HG03039 (cell line): ENCODE measurements around the gene SAMM50.
A peak's percentile ranks its signal among the peaks of the same experiment; 100 is the strongest.

ENCODE experiments used
- ATAC-seq: cut with Tn5 transposase; IDR thresholded peaks from one replicate; pipeline ENCODE4 v1.9.1; 2021; ENCODE audit warnings: mild to moderate bottlenecking, moderate library complexity; ENCODE audit not compliant: unreplicated experiment

SAMM50 gene

GRCh38 chr22:43955040-43955882 is at the start of gene SAMM50:
Gene SAMM50, plus strand, starts transcription at chr22:43955442. Its CDS starts 136 bp downstream, at chr22:43955578.
- peak; percentile 86 for ATAC-seq

- no peak for ATAC-seq
These were observed 49.6 kb upstream of the SAMM50 start for GRCh38 chr22:43905681-43906080.

DNA sequence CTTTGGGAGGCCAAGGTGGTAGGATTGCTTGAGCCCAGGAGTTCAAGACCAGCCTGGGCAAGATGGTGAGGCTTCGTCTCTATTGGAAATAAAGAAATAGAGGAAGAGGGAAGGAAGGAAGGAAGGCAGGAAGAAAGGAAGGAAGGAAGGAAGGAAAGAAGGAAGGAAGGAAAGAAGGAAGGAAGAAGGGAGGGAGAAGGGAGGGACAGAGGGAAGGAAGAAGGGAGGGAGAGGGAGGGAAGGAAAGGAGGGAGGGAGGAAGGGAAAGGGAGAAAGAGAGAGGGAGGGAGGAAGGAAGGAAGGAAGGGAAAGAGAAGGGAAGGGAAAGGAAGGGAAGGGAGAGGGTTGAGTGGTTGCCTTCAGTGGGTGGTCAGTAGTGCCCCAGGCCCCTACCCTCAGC is 45.5 kb upstream of the SAMM50 start:
- ATAC-seq = no peak

DNA sequence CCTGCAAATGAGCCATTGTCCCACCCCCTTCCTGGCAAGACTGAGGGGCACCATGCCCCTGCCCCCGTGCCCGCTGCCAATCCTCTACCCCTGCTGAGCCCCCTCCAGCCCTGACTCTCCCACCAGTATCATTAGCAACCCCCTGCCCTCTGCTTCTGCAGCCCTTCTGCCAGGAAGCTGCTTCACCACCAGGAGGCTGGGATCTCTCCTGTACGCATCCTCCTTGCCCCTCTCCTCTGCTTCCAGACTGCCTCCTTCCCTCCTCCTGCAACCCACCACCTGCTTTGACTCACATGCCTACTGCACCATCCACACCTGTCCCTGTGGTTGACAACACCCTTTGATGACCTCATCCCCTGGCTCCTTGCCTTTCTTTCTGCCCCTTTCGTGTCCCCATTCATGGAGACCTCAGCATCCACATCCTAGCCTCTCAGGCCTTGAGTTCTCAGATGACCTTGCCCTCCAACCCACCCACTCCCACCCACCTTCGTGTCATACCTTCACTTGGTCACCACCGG is 45.0 kb upstream of the SAMM50 start:
- ATAC-seq = no peak

DNA sequence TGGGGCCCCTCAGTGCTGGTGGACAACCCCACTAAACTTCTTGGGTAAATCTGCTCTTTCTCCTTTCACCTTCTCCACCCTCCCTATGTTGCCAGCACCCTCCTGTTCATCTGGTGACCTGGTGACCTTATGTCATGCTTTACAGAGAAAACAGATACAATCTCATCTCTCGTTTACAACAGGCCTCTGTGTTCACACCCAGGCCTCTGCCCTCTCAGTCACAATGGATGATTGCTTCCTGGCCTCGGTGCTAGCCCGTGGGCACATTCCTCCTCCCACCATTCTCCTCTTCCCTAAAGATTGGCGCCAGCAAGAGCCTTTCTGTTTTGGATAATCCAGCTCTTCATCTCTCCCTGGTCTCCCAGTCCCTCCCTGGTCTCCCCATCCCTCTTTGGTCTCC is 43.9 kb upstream of the SAMM50 start:
- no peak for ATAC-seq

GRCh38 chr22:43917521-43917920 is 37.7 kb upstream of the SAMM50 start:
- ATAC-seq = no peak

GRCh38 chr22:43919106-43919973 is 35.9 kb upstream of the SAMM50 start:
- no peak for ATAC-seq

DNA sequence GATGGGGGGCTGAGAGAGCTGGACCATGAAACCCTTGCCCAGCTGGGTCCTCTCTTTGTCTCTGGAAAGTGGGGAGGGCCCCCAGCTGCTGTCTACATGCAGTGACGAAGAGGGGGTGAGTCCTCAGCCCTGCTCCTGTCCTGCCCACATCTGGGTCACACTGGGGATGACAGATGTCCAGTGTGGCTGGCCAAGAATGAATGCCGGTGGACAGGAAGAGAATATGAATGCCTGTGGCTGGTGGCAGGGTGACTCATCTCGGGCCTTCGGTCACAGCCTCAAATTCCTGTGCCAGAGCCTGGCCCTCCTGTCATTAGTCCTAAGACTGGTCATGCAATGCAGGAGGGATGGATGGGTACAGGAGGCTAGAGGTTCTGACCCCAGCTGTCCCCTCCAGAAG is 33.9 kb upstream of the SAMM50 start:
- ATAC-seq = no peak

DNA sequence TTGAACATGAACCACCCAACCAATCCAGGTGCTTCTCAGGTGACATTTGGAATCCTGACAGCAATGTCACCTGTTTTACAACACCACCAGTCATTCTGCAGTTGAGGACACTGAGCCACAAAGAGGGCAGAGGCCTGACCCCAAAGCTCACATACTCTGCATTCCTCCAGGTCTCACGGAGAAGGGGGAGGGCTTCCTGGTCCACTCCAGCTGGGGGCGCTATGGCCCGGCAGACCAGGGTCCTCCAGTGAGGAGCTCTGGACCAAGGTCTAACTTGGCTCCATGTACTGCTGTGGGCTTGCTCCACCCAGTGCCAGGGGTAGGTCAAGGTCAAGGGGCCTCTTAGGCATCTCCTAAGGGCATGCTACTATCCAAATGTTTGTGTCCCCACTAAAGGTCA is 33.1 kb upstream of the SAMM50 start:
- no peak for ATAC-seq

DNA sequence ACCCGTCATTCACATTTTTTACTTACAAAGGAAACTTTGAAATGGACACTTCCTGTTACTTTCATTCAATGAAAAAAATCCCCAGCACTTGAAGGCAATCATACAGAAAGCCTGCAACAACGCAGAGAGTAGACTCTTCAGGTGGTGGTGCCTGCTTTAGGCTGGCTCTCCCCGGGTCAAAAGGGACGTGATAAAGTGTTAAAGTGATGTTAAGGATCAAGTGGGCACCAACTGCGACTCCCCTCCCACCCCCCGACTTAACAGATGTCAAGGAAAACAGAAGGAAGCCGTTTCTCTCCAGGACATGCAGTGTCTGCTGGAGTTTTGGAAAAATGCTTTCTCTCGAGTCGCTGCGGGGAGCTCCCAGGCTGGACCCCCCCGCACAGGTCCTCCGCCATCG is 32.1 kb upstream of the SAMM50 start:
- no peak for ATAC-seq

GRCh38 chr22:43923631-43924464 is 31.4 kb upstream of the SAMM50 start, which contains the start of gene PNPLA3:
Gene PNPLA3, plus strand, starts transcription at chr22:43923805. Its CDS starts 107 bp downstream, at chr22:43923912.
- ATAC-seq = no peak

DNA sequence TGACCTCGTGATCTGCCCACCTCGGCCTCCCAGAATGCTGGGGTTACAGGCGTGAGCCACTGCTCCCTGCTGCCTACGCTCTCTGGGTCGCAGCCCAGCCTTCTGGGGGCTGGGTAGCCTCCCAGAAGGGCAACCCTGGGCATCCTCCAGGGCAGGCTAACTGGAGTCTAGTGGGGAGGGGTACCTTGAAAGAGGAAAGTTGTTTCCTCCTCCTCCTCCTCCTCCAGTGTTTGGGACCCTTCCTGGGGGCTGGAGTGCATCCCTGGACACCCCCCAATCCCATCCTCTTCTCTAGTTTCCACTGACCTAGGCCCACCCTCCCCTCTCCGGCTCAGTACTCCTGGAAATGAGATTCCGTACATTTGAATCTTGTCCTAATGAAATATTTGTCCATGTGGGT is 30.4 kb upstream of the SAMM50 start:
- no peak for ATAC-seq

GRCh38 chr22:43925433-43926348 is 29.6 kb upstream of the SAMM50 start:
- ATAC-seq = no peak

DNA sequence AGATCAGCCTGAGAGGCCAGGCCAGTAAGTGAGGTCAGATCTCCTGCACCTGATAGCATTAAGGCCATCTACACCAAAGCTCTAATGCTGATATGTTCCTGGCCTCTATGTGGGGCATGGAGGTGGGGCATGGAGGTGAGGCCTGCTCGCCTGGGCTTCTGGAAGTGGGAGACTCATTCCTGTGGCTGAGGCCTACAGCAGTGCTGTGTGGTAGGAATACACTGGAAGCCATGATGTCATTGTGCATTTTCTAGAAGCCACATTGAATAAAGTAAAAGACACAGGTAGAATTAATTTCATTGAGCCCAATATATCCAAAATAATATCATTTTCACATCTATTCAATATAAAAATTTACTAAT is 28.9 kb upstream of the SAMM50 start:
- ATAC-seq = no peak

DNA sequence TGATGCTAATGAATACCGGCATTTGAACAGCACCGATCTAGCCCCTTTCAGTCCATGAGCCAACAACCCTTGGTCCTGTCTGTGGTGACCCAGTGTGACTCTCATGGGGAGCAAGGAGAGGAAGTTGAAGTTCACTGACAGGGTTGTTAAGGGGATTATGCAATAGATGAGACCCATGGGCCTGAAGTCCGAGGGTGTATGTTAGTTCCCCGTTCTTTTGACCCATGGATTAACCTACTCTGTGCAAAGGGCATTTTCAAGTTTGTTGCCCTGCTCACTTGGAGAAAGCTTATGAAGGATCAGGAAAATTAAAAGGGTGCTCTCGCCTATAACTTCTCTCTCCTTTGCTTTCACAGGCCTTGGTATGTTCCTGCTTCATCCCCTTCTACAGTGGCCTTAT is 26.8 kb upstream of the SAMM50 start:
- ATAC-seq = no peak

GRCh38 chr22:43928908-43929307 is 26.3 kb upstream of the SAMM50 start:
- ATAC-seq = no peak

DNA sequence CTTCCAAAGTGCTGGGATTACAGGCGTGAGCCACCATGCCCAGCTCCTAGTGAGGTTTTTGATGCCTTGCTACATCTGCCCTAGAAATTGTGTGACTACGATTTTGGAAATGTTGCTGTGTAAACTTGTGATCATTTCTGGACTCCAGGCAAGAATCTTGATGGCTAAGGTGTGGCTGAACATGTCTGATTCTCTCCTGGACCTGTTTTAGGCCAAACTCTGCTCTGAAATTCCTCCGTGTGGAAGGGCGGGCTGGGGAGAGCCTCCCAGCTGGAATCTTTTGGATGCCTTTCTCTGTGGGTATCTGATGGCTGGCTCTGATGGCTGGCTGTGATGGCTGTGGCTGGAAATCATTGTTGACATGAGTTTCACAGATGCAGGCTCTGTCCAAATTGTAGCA is 23.5 kb upstream of the SAMM50 start:
- no peak for ATAC-seq

GRCh38 chr22:43941449-43941848 is 13.8 kb upstream of the SAMM50 start:
- ATAC-seq = no peak

DNA sequence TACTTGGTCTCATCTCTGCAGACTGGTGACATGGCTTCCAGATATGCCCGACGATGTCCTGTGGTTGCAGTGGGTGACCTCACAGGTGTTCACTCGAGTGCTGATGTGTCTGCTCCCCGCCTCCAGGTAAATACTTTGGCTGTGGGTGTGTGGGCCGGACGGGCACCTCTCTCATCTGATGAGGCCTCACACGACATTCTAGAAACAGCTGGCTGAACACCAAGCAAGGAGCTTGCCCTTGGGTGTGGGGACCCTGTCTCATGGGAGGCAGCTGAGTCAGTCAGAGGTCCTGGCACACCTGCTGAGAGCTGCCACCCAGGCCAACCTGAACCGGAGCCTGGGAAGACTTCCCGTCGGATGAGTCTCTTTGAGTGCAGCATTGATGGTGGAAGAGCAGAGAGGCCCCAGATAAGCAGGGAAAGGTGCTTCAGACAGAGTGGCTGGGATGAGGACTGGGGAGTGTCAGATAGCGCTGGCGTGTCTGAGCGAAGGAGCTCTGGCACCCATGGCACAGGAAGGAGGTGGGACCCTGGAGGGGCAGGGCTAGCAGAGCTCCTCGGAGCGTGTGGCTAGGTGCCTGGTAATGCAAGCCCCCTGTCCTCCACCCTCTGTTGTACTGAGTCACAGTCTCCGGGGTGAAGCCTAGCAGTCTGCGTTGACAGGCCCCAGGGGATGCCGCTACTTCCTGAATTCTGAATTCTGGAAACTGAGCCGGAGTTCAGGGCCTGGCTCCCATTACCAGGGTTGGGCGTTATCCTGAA is 10.4 kb upstream of the SAMM50 start:
- ATAC-seq = no peak
